Sciatic nerve (tissue), 2 donors: Measurements from ENCODE around the gene C19orf33. TPM values are rescaled to one million over a fixed set of nuclear protein-coding genes. Genes with fewer than 3 reads are reported as not detected.
A peak's percentile ranks its signal among the peaks of the same experiment; 100 is the strongest.
"Not testable (repeated sequence)": the region's sequence is repeated elsewhere in the genome, so short reads cannot be mapped to it uniquely, and the experiment has no call there.

Source experiments
- ATAC-seq: fragments of 200-7000 bp; cut with Tn5 transposase; one replicate; pipeline ENCODE4 v1.9.1; 2020; ENCODE audit warnings: mild to moderate bottlenecking, moderate library complexity
- DNase-seq: peaks from one replicate; pipeline ENCODE4 v3.0.0-alpha.2; 2020; ENCODE audit warnings: low spot score
- intact Hi-C: fragments of 100-400 bp; cut with DNase I; formaldehyde crosslinking; loops from one replicate; pipeline ENCODE4 v1.14.2; 2022
- total RNA-seq: library from RNA; stranded (reverse); fragmentation: NEBNext Ultra II Directional; extraction: Animal tissue kit (Norgen Biotek cat#: 25700); gene quantifications from one replicate; pipeline ENCODE4 v1.2.1, GENCODE V29; 2021
- donor health status: DM: no; HTN: no; CAD: no.
- donor health status: DM: no; HTN: no; CAD: no.

C19orf33 gene
- total RNA-seq = 25.8 TPM

DNA sequence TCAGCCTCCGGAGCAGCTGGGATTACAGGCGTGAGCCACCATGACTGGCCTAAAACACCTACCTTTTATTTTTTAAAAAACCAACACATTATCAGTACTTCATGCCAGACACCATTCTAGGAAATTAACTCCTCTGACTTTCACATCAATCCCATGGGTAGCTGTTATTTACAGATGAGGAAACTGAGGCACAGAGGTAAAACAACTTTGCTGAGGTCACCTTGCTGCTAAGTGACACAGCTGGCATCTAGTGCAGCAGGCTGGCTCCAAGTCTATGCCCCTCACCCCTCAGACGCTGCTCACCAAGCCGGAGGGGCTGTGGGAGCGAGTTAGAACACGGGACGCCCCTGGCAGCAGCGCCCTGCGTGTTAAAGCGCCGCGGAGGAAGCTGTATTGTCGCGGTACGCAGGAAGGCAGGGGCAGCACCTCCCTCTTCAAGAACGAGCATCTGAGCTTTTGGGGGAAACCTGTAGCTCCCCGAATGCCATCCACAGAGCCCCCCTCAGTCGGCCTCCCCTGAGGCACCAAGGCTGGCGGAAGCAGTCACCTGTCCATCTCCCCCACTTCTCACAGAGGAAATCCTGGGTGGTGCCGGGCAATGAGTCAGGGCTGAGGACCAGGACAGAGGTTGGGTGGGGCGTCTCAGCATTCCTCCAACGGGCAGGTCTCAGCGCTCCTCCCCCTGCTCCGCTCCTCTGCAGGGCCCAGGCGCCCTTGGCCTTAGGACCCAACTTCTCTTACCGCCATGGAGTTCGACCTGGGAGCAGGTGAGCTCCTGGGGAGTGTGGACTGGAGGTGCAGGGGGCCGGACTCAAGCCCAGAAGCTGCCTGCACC, at the start of gene C19orf33:
Gene C19orf33 (plus strand): TSS at position 735 of the 835 bp plus-strand sequence. CDS start 11 bp downstream, at position 746.
- DNase-seq (no peak), ATAC-seq (peak; percentile 81)
- intact Hi-C loops = no loop called here

DNA sequence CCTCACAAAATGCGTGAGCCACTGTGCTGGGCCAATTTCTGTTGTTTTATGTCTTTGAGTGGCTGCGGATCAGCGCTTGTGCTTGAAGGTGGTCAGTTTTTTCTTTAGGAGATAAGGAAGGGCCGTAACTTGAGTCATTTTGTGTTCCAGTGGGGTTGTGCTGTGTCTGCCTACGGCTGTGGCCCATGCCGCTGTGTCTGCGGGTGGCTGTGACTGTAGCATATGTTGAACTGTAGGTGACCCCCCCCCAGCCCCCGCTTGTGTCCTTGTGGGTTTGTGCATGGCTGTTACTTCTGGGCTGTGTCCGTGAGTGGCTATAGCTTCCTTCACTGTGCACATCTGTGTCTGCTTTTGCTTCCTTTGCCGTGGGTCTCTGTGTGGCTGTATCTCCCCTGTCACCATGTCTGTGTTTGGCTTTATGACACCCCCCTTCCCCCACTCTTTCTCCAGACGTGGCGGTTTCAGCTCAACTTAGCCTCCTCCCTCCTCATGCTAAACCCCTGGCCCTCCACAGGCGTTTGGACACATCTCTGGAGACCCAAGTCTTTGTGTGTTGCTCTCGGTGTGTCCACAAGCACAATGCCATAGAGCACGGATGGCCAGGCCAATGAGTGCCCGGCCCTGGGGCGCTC, 48.6 kb upstream of the C19orf33 start:
- ATAC-seq (no peak), DNase-seq (no peak)
- intact Hi-C loops = no loop called here

- ATAC-seq, intact Hi-C loops, DNase-seq: not testable (repeated sequence)
These were observed 42.1 kb upstream of the C19orf33 start for GRCh38 chr19:38261942-38262341.

DNA sequence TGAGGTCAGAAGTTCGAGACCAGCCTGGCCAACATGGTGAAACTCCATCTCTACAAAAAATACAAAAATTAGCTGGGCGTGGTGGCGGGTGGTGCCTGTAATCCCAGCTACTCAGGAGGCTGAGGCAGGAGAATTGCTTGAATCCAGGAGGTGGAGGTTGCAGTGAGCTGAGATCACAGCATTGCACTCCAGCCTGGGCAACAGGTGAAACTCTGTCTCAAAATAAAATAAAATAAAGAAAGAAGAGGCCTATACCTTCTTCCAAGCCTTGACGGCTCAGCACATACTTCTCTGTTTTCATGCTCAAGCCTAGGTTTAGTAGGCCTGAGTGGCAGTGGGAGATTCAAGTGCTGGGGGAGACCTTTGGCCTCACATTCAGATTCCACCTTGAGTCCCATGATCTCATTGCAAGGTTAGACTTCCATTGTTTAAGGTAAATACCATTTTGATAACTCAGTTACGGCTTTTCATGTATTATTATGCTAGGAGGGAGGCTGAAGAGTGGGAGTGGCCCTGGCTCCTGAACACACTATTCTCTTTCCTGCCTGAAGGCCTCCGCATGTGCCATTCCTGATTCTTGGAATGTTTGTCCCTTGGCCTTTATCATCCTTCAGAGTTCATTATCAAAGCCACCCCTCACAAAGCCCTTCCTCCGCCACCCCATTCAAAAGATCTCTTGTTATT, 41.3 kb upstream of the C19orf33 start:
- ATAC-seq (no peak), DNase-seq (no peak)
- intact Hi-C loops = no loop called here

DNA sequence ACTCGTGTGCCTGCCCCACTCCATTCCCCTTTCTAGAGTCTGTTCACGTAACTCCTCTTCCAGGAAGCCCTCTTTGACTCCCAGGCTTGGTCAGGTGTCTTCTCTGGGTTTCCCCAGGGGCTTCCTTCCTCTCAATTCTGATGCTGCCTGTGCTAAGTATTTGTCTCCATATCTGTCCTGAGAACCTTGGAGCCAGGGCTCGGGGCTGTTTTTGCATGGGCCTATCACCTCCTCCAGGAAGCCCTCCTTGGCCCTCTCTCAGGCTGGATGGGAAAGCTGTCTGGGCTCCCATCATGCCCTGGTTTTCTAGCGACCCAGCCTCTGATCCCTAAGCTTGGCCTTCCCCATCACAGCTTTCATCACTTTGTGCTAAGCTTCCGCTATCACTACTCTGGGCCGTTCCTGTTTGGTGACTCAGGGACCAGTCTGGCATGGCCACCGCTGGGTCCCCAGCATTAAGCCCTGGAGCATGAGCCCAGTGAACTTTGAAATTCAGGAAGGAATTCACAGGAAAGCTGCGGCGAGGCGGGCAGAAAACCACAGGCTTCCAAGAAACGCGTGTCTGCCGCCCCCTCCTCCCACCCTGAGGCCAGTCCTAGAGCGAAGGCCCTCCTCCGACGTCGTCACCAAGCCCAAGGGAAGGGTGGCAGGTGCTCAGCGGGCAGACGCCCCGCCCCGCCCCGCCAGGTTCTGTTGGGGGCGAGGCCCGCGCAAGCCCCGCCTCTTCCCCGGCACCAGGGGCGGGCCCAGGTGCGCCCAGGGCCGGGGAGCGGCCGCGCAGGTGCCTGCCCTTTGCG, 40.2 kb upstream of the C19orf33 start:
- DNase-seq = no peak
- intact Hi-C loops = no loop called here
- peak; percentile 51 for ATAC-seq

DNA sequence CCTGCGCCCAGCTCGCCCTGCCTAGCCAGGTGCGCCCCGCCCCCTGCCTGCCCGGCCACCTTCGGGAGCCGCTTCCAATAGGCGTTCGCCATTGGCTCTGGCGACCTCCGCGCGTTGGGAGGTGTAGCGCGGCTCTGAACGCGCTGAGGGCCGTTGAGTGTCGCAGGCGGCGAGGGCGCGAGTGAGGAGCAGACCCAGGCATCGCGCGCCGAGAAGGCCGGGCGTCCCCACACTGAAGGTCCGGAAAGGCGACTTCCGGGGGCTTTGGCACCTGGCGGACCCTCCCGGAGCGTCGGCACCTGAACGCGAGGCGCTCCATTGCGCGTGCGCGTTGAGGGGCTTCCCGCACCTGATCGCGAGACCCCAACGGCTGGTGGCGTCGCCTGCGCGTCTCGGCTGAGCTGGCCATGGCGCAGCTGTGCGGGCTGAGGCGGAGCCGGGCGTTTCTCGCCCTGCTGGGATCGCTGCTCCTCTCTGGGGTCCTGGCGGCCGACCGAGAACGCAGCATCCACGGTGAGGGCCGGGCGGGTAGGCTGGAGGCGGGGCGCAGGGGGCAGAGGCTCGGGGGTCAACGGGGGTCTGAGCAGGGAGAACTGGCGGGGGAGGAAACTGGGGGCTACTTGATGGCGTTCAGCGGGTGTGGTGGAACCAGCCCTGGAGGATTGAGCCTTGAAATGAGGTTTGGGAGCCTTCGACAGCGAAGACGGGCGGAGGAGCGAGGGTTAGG, 39.4 kb upstream of the C19orf33 start, which contains the start of gene SPINT2:
Gene SPINT2 (plus strand): TSS at position 88 of the 727 bp plus-strand sequence. CDS start 320 bp downstream, at position 408.
- intact Hi-C loops = no loop called here
- ATAC-seq (peak; percentile 34), DNase-seq (no peak)

- ATAC-seq = peak; percentile 49
- DNase-seq = no peak
- intact Hi-C loops = no loop called here
These were observed 38.7 kb upstream of the C19orf33 start for GRCh38 chr19:38265213-38265861.

GRCh38 chr19:38265921-38266429, 38.1 kb upstream of the C19orf33 start:
- DNase-seq (no peak), ATAC-seq (no peak)

GRCh38 chr19:38266981-38267597, 37.0 kb upstream of the C19orf33 start:
- DNase-seq (no peak), ATAC-seq (no peak)
- intact Hi-C loops = no loop called here

More at GRCh38 chr19:38265921-38266429, 38.1 kb upstream of the C19orf33 start:
- intact Hi-C loops = no loop called here

- ATAC-seq (no peak), DNase-seq (no peak)
- intact Hi-C loops = no loop called here
These were observed 36.1 kb upstream of the C19orf33 start for GRCh38 chr19:38267761-38268483.

GRCh38 chr19:38268539-38268938, 35.5 kb upstream of the C19orf33 start:
- no peak for DNase-seq
- no peak for ATAC-seq

DNA sequence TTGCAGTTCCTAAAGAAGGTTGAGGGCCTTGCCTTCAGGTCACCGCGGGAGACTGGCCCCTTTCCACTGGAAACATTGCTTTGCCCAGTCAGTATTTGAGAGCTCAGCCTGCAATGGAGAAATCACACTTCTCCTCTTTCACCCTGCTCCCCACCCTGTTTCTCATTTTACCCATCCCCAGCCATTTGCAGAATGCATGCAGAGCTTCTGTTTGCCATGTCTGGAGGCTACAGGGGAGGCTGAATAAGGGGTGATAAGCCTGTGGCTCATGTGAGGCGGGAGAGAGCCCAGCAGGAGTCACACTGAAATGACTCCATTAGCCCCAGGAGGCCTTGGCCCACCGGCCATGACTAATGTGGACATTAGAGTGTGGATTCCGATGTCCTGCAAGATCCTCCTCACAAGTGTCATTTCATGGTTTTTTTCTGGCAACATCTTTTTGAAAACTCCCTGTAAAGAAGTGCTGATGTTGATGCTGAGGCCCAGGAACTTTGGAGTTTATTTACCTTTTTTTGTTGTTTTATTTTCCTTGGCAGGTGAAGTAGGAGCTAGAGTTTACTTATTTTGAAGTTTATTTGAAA, 33.4 kb upstream of the C19orf33 start:
- DNase-seq (no peak), ATAC-seq (no peak)
- intact Hi-C loops = no loop called here

More at GRCh38 chr19:38268539-38268938, 35.5 kb upstream of the C19orf33 start:
- intact Hi-C loops = no loop called here

DNA sequence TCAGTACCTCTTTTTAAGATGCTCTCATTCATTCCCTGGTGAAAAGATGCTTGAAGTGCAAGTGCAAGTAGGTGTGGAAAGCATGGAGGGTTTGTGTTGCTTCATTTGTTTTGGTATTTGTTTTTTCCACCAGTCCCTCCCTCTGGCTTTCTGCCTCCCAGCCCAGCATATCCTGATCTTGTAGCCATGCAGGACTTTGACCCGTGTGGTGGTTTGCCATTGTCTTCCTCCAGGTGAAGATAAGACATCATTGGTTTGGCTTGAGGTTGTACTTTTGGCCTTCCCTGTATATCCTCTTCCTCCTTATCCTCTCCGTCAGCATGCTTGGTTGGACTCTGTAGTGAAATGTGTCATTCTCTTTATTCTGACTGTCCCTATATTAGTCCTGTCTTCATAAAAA, 30.6 kb upstream of the C19orf33 start:
- intact Hi-C loops = no loop called here
- no peak for DNase-seq
- ATAC-seq = no peak

- no peak for DNase-seq
- no peak for ATAC-seq
- intact Hi-C loops = no loop called here
These were observed 29.3 kb upstream of the C19orf33 start for GRCh38 chr19:38274739-38275138.

DNA sequence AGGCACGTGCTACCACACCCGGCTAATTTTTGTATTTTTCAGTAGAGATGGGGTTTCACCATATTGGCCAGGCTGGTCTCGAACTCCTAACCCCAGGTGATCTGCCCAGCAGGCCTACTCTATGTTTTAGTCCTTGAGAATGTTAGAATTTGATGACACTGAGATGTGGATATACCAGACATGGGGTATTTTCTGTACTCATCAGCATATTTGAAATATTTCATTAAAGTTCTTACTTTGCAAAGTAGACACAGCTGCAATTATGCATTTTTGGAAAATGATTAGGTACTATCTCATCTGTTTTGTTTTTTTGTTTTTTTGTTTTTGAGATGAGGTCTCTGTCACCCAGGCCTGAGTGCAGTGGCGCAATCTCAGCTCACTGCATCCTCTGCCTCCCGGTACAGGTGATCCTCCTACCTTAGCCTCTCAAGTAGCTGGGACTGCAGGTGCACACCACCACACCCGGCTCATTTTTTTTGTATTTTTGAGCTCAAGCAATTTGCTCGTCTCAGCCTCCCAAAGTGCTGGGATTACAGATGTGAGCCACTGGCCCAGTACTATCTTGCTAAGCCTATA, 27.0 kb upstream of the C19orf33 start:
- DNase-seq = no peak
- intact Hi-C loops = no loop called here
- no peak for ATAC-seq

GRCh38 chr19:38277549-38277948, 26.5 kb upstream of the C19orf33 start:
- ATAC-seq (peak; percentile 65), DNase-seq (no peak)
- intact Hi-C loops = no loop called here
